ENCODE results near the gene ARIH2. TPM values are rescaled to one million over a fixed set of nuclear protein-coding genes. Genes with fewer than 3 reads are reported as not detected.
"Not testable (repeated sequence)": the region's sequence is repeated elsewhere in the genome, so short reads cannot be mapped to it uniquely, and the experiment has no call there.

Gene ARIH2
- total RNA-seq: 48.6 TPM

DNA sequence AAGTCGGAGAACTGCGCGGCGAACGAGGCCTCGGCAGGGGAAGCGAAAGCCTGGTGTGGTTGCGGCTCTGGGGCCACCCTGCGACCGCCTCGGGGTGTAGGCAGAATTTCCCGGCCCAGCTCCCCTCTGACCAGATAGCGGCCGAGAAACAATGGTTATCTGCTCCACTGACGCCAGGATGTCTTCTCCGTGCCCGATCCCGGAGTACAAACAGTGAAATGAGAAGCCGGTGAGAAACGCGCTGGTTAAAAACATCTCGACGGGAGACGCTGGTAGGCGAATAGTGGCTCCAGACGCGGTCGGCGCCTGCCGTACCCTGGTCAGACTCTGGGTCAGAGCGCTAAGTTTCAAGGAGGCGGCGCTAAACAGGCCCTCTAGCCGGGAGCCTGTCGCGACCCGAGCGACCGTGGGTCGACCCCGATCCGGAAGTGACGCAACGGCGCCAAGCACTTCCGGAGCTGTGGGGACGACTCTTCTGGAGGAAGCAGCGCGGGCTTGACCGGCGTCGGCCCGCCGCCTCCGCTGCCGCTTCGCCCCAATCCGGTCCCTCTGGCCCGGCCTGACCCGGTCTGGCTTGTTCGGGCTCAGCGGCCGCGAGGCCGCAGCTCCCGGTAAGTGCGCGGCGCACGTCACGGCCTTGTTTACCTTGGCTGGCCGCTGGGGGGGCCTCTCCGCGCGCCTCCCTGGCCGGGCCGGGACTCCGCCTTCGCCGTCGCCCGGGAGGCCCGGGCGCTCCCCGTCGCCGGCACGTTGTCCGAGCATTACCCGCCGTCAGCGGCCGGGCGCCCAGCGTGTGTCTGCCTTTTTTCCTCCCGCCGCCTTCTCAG is at the start of gene ARIH2:
Gene ARIH2, plus strand, starts transcription at position 455 of the 827 bp plus-strand sequence. CDS start 8,717 bp downstream, outside the sequence.
- peak; percentile 95 for ATAC-seq

DNA sequence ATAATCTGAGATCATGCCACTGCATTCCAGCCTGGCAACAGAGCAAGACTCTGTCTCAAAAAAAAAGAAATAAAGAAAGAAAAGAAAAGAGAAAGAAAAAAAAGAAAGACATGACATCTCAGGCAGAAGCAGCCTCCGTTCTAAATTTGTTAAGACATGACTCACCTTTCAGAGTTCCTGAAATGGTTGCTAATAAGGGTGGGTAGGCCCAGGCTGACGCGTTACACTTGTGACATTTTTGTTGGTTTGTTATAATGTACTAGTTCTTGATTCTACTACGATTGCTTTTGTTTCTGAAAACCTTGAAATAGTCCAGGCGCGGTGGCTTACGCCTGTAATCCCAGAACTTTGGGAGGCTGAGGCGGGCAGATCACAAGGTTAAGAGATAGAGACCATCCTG is 41.0 kb upstream of the ARIH2 start:
- ATAC-seq: no peak

DNA sequence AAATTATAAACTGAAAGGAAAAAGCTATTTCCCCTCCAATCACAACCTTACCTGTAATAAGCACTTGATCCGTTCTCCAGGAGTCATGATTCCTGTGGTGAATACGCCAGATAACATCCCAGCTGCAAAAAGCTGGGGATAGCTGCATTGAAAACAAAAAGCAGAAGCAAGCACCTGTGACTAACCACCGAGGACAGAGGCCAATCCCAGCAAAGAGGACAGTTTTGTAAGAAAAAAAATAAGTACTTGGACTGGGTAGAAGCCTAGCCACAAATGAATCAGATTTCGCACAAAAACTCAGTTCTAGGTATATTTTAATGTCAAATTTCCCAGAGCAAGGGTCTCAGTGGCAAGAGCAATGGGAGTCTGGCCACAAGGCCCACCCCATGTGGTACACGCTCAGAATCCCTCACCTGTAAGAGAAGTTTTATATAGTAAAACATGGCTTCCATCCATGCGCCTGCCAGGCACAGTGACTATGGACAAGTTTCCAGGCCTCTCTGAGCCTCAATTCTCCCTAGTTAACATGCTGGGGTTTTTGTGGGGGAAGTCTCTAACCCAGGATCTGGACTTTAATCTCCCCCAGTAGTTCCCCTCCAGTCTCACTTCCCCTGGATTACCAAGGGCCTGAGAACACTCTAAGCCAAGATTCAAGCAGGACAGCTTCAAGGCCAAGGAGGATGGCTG is 39.2 kb upstream of the ARIH2 start:
- ATAC-seq: no peak

DNA sequence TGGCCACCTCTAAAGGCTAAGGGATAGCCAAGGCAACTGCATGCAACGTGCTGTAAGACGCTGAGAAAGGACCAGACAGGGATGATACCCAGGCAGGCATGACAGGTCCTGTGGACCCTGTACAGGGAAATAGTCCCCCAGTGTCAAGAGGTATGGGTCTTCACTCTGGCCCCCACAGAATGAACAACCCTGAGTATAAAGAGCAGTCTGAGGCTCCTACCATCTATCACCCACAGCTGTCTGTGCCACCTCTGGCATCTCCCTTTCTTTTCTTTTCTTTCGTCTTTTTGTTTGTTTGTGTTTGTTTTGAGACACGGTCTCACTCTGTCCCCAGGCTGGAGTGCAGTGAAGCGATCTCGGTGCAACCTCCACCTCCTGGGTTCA is 38.7 kb upstream of the ARIH2 start:
- ATAC-seq: no peak

DNA sequence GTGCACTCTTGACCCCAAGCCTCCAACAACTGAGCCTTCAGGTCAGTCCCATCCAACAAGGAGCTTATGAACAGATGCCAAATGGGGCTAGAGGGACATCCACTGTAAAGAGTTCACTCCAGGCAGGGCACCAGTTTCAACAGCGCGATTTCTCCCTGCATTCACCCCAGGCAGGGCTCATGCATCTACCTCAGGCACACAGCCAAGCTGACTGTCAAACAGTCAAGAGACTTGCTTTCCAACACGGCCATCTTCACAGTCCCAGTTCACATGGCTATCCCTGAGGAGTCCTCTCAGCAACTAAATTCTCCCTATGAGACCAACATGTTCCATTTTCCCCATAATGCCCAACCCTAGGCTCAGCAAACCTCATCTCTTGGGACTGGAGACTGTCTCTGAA is 37.6 kb upstream of the ARIH2 start:
- no peak for ATAC-seq

DNA sequence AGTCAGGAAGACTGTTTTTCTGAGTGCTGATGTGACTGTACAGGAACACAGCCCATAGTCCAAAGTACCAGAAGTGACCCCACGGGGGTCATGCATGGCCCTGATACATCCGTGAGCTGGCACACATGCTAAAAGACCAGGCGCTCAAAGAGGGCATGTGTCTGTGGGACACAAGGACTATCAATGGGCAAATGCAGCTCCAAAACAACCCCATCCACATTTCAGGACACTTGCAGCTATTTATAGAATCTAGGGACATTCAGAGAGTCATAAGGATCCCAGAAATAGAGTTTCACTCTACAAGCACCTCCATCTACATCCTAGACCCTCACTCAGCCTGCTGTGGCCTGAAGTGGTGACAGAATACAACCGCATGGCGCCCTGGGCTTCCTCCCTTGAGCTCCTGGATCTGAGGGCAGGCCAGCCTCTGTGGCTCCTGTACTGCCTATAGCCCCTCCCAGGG is 37.0 kb upstream of the ARIH2 start:
- no peak for ATAC-seq

DNA sequence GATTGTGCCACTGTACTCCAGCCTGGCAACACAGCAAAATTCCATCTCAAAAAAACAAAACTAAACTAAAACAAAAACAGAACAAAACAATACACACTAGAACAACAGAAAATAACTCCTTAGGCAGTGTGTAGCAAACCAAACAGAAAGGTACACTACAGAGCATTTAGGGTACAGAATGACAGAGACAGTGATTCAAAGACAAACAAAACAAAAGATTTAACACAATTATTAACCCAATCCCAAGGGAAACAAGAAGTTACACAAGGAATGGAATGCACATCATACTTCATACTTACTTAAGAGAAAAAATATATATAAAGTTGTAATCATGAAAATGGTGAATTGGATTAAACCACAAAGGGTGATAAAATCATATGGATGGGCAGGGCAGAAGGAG is 32.9 kb upstream of the ARIH2 start:
- no peak for ATAC-seq

DNA sequence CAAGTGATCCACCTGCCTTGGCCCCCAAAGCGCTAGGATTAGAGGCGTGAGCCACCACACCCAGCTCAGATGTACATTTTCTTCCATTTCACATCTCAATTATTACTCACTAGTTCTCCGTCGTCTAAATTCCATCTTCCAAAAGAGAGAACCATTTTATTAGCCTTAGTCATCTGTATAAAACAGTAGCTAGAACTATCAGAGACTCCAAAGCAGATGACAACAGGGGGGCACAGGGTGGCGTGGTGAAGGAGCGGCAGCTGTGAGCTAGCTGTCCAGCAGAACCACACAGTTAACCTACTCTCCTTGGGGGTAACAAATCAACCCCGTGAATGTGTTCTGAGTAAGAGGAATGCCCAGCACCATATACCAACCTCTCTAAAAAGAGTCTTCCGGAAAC is 27.0 kb upstream of the ARIH2 start:
- ATAC-seq: no peak

DNA sequence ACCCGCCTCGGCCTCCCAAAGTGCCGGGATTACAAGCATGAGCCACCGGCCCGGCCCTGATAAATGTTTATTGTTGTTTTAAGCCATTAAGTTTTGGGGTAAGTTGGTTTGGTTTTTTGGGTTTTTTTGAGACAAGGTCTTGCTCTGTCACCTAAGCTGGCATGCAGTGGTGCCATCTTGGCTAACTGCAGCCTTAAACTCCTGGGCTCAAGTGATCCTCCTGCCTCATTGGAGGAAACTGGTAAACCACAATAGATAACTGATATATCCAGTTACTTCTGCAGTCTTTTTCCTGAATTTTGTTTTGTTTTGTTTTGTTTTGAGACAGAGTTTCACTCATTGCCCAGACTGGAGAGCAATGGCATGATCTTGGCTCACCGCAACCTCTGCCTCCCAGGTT is 24.1 kb upstream of the ARIH2 start:
- ATAC-seq: no peak

DNA sequence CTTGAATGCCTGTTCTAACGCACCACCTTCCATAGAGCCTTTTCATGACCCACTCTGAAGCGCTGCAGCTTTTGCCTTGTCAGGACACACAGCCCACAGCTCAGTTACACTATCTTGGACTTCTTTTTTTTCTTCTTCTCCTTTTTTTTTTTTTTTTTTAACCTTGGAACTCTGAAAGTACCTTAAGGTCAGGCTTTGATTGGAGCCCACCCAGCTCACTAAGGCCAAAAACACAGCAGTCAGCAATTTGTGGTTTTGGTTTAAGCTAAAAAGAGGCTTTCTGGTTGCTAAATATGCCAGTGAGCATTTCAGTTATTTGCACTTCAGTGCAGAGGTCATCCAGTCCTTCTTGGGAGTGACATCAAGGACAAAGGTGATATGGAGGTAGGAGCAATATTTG is 21.7 kb upstream of the ARIH2 start:
- no peak for ATAC-seq

DNA sequence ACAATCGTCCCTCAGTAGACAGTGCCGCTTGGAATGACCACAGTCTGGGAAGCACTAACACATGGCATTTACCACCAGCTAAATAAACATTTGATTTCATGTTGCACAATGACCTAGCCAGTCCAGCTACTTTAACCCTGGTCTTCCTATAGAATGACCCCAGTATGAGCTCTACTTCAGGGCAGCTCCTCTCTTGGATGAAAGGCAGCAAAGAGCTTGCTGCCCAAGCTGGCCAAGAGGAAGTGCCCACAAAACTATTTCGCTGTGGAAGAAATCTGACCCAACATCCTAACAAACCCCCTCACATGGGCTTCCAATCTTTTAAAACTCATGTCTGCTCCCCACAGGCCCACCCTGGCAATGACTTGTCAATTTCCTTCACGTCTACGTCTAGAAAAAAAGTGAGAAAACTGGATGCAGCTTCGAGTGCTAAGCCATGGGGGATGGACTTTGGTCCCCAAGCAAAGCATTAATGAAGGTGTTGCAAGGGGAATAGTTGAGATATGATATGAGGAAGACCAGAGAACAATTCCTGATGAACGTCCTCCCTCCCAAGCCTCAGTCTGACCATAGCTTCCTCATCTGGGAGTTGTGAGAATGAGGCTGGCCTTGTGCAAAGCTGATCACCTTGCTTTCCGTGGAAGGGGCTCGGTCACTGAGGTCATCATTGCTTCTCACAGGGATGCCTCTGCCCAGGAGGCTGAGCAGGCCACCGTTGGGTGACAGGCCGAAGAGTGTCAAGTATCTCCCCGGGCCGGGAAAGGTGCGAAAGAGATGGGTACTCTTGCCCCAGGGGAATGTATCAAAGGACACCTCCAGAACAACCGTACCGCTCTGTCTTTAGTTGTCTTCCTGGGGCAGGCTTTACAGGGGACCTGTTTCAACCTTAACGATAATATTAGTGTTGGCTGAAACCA is 20.9 kb upstream of the ARIH2 start:
- ATAC-seq: peak; percentile 9

DNA sequence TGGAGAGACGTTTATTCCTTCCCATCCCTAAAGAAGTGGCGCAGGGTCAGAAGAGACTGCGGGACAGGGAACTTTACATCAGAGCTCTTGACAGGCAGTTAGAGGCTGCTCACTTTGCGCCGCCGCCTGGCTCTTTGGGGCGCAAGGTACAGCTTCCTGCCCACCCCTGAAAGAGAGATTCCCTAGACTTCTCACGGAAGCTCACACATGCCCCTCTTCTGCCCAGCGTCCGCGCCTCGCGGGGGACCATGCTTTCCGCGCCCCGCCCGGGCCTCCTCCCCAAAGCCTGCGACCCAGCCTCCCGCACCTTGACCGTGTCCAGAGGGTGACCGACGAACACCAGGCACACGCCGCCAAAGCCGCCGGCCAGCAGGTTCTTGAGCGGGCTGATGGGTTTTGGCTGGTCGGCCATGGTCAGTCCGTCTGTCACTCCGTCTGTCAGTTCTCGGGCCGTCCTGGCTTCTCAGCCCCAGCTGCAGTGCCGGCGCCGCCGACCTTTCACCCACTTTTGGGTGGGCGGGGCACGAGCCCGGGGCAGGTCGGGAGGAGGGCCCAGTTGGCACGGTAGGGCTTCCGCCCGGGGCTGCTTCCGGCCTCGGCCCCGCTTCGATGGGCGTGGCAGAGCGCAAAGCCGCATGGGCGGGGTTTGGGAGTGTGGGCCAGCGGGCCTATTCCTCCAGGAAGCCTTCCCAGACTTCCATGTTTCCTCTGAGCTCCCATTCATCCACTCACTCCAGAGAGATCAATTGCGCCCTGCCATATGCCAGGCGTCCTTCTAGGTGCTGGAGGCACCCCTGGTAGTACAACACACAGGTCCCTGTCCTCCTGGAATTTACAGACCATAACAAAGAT is 20.0 kb upstream of the ARIH2 start, which contains the start of gene SLC25A20:
Gene SLC25A20, minus strand, starts transcription at position 500 of the 852 bp plus-strand sequence. Its CDS starts 88 bp downstream, at position 412.
- ATAC-seq: peak; percentile 98

DNA sequence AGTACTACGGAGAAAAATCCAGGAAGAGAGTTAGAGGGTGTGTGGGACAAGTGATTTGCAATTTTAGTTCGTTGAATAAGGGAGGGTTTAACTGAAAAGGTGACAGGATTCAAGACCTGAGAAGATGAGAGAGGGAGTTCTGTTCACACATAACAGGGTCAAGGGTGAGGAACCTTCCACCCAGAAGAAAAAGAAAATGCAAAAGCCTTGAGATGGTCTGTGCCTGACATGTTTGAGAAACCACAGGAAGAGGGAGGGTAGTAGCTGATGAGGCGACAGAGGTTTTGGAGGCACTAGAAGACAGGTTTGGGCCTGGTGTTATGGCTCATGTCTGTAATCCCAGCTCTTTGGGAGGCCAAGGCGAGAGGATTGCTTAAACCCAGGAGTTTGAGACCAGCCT is 19.4 kb upstream of the ARIH2 start:
- ATAC-seq: no peak

DNA sequence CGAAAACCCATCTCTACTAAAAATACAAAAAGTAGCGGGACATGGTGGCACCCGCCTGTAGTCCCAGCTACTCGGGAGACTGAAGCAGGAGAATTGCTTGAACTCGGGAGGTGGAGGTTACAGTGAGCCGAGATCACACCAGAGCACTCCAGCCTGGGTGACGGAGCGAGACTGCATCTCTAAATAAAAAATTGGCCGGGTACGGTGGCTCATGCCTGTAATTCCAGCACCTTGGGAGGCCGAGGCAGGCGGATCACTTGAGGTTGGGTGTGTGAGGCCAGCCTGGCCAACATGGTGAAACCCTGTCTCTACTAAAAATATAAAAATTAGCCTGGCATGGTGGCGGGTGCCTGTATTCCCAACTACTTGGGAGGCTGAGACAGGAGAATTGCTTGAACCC is 11.6 kb upstream of the ARIH2 start:
- ATAC-seq: not testable (repeated sequence)

DNA sequence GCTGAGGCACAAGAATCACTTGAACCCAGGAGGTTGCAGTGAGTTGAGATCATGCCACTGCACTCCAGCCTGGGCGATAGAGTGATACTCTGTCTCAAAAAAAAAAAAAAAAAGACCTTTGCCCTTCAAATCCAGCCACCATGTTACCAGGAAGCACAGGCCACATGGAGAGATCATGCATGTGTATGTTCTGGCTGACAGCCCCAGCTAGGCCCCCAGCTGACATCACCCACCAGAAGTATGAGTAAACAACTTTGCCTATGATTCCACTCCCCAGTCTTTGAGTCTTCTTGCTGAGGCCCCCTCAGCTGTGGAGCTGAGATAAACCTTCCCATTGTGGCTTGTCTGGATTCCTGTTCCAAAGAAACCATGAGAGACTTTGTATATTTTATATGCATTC is 3.3 kb upstream of the ARIH2 start:
- no peak for ATAC-seq

DNA sequence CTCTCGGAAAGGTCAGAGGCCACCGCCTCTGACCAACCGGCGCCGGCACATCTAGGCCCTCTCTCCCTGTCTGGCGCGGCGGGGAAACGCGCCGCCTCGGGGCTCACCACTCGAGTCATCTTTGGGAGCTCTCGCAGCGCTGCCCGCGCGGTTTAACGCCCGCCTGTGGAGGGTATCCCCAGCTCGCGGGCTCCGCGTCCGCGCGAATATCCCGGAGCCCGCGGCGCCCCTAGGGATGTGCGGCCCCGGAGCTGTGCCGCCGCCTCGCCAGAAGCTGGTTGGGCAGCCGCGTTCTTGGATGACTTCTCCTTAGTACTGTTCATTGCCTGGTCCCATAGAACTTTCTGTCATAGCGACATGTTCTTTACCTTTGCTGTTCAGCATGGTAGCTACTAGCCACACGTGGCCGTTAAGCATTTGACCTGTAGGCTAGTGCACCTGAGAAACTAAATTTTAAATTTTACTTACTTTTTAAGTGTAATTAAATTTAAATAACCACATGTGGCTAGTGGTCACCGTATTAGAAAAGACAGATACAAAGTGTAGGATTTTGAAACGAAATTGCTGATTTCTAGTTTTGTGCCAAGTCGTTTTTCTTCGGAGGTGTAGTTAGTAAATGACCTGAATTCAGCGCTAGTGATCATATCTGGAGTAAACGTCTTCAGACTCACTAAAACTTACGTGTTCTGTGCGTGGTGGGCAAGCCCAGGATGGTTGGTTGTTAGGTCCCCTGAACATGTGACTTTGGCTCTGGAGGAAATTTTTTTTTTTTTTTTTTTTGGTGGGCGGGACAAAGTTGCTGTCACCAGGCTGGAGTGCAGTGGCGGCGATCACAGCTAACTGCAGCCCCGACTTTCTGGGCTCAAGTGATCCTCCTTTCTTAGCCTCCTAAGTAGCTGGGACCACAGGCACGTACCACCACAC is 835 bp downstream of the ARIH2 start:
- ATAC-seq: peak; percentile 59

DNA sequence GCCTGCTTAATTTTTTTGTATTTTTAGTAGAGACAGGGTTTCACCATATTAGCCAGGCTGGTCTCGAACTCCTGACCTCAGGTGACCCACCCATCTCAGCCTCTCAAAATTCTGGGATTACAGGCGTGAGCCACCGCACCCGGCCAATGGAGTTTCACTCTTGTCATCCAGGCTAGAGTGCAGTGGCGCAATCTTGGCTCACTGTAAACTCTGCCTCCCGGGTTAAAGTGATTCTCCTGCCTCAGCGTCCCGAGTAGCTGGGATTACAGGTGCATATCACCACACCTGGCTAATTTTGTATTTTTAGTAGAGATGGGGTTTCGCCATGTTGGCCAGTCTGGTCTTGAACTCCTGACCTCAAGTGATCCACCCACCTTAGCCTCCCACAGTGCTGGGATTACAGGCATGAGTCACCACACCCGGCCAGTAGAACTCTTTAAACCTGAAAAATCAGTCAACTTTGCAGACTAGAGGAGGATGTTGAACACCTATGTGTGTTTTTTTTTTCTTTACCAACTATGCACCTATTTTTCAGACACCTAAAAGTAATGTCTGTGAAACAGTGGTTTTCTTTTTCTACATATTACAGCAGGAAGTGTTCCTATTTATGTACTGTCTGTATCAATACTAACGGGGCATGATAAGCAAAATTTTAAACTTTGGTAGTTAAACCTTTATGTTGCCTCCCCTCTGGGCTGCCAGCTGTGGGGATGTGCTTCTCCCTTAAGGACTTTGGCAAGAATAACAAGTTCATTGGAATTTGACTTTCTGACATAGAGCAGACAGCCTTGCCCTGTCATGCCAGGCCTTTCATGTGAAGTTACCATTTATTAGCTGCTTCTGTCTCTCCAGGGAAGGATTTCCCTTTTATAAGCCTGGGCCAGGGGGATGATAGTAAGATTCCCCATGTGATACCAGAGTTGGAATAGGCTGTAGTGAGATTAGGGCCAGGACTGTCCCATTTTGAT is 8.1 kb downstream of the ARIH2 start:
- ATAC-seq: peak; percentile 82

DNA sequence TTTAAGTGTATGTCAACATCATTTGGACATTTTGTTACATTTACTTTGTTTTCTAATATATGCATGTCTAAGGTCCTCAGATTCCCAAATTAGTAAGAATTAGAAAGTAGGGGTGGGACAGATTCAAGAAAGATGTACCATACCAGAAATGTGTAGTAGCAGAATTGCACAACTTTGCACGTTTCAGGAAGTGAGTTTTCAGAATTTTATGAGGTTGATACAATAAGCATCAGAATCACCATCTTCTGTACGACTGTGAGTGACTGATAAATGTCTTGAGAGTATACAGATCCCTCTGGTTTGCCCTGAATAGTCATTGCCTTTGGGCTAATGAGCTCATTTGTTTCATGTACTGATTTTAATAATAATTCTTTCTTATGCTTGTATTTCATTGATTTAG is 9.3 kb downstream of the ARIH2 start:
- peak; percentile 31 for ATAC-seq

DNA sequence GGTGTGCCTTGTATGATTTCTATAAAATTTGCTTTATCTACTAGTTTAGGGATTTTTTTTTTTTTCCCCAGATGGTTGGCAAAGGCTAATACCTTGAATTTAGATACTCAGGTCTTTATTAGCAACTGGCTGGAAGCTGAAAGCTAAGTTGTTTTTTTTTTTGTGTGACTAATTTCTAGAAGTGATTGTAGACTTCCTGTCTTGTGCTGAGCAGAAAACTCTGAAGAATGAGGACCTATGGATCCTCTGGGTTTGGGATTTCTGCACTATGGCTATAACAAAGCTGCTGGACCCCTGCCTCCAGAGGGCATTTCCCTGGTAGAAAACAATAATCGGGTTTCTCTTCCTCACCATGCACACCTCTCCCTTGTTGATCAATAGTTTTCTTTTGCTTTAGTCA is 10.0 kb downstream of the ARIH2 start:
- no peak for ATAC-seq

Measured in esophagus mucosa (tissue), 1 donor.